Measurements from ENCODE around the gene CBFB.
A peak's percentile ranks its signal among the peaks of the same experiment; 100 is the strongest.

The CBFB gene

GRCh38 chr16:67016681-67017420 lies 12.1 kb upstream of the CBFB start:
- DNase-seq (ENCODE audit: low spot score) = no peak

- no peak for DNase-seq (ENCODE audit: low spot score)
These were observed 11.6 kb upstream of the CBFB start for GRCh38 chr16:67017421-67017750.

- DNase-seq (ENCODE audit: low spot score) = peak; percentile 86
These were observed 11.0 kb upstream of the CBFB start for GRCh38 chr16:67017810-67018488.

- DNase-seq (ENCODE audit: low spot score) = no peak
These were observed 9.8 kb upstream of the CBFB start for GRCh38 chr16:67019171-67019570.

GRCh38 chr16:67021321-67021720 lies 7.6 kb upstream of the CBFB start:
- no peak for DNase-seq (ENCODE audit: low spot score)

GRCh38 chr16:67022531-67023214 lies 6.3 kb upstream of the CBFB start:
- peak; percentile 56 for DNase-seq (ENCODE audit: low spot score)

GRCh38 chr16:67023689-67024088 lies 5.3 kb upstream of the CBFB start:
- DNase-seq (ENCODE audit: low spot score) = no peak

- DNase-seq (ENCODE audit: low spot score) = no peak
These were observed 4.4 kb upstream of the CBFB start for GRCh38 chr16:67024384-67025209.

GRCh38 chr16:67025210-67025550 lies 3.8 kb upstream of the CBFB start:
- DNase-seq (ENCODE audit: low spot score) = no peak

GRCh38 chr16:67026570-67026969 lies 2.4 kb upstream of the CBFB start:
- no peak for DNase-seq (ENCODE audit: low spot score)

GRCh38 chr16:67027046-67027445 lies 1.9 kb upstream of the CBFB start:
- DNase-seq (ENCODE audit: low spot score) = no peak

- no peak for DNase-seq (ENCODE audit: low spot score)
These were observed 718 bp upstream of the CBFB start for GRCh38 chr16:67028167-67028695.

GRCh38 chr16:67029254-67030096 lies 526 bp downstream of the CBFB start:
- peak; percentile 83 for DNase-seq (ENCODE audit: low spot score)

GRCh38 chr16:67030221-67030962 lies 1.4 kb downstream of the CBFB start:
- no peak for DNase-seq (ENCODE audit: low spot score)

GRCh38 chr16:67034487-67034886 lies 5.5 kb downstream of the CBFB start:
- no peak for DNase-seq (ENCODE audit: low spot score)

- no peak for DNase-seq (ENCODE audit: low spot score)
These were observed 6.4 kb downstream of the CBFB start for GRCh38 chr16:67035364-67035763.

- no peak for DNase-seq (ENCODE audit: low spot score)
These were observed 7.4 kb downstream of the CBFB start for GRCh38 chr16:67036323-67036741.

GRCh38 chr16:67039260-67040020 lies 10.5 kb downstream of the CBFB start:
- DNase-seq (ENCODE audit: low spot score) = no peak

- no peak for DNase-seq (ENCODE audit: low spot score)
These were observed 11.2 kb downstream of the CBFB start for GRCh38 chr16:67040166-67040565.

- DNase-seq (ENCODE audit: low spot score) = no peak
These were observed 12.0 kb downstream of the CBFB start for GRCh38 chr16:67040906-67041305.
